ENCODE measurements around the gene NOP10. TPM values are rescaled to one million over a fixed set of nuclear protein-coding genes. Genes with fewer than 3 reads are reported as not detected.

NOP10 gene
- total RNA-seq, 1 experiment from 2014 or later: 235 TPM

DNA sequence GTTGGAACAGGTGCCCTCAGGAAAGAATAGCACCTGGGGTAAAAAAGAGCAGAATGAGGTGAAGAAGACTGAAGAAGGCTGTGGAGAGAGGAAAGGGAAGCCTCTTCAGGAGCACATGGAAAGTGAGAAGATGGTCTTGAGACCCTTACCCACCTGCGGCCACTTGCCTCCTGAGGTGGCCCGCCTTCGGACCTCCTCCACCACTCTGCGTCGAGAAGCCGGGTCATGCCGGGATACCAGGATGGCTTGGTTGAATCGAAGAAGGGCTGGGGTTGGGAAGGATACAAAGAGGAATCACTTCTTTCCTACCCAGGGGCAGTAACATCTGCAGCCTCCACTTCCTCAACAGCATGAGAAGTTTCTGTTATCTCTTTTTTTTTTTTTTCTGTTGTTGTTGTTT, 21.1 kb upstream of the NOP10 start:
- Histone ChIP-seq H2AK5ac (ENCODE audit: insufficient read length, low read length) (no peak overlapping the region), H2BK15ac (ENCODE audit: low read depth, low read length) (no peak overlapping the region), H3K14ac (ENCODE audit: insufficient read depth, low read length) (no peak overlapping the region), H2BK12ac (ENCODE audit: insufficient read length, low read depth, low read length) (no peak overlapping the region), H3K79me2 (ENCODE audit: insufficient read depth, low read length) (peaks cover 6% of the 10 kb centered on the region; the same call in 1 of the 2 replicates), H3K56ac (ENCODE audit: insufficient read length, low read depth, low read length) (no peak overlapping the region), H2AFZ (ENCODE audit: low read length) (no peak overlapping the region), H3K9me3 (ENCODE audit: control insufficient read depth, low read depth, low read length) (no peaks in the 10 kb centered on the region), H3K27me3 (ENCODE audit: insufficient read depth, low read length) (no peaks in the 10 kb centered on the region), H4K5ac (ENCODE audit: insufficient read length, low read depth, low read length) (no peak overlapping the region), H3K4me1 (ENCODE audit: insufficient read depth, low read length) (peaks cover 6% of the 10 kb centered on the region; the same call in 1 of the 2 replicates), H2BK120ac (ENCODE audit: low read depth, low read length, poor library complexity, severe bottlenecking) (no peak overlapping the region), H3T11ph (ENCODE audit: low read length) (no peak overlapping the region), H2BK20ac (ENCODE audit: low read depth, low read length, poor library complexity, severe bottlenecking) (no peak overlapping the region), H3K18ac (ENCODE audit: insufficient read length, low read depth, low read length) (no peak overlapping the region), H2BK5ac (ENCODE audit: insufficient read length, low read length) (no peak overlapping the region), H3K23me2 (ENCODE audit: insufficient read length, low read depth, low read length, poor library complexity, severe bottlenecking) (peaks cover 12% of the 10 kb centered on the region), H3K4ac (ENCODE audit: low read depth, low read length) (no peak overlapping the region), H3K27ac (ENCODE audit: insufficient read length, low read depth, low read length) (no peak overlapping the region), H4K20me1 (ENCODE audit: control insufficient read depth, insufficient read depth, insufficient read length) (no peaks in the 10 kb centered on the region), H3K4me2 (ENCODE audit: insufficient read depth, insufficient read length, low read length) (no peak overlapping the region), H3K23ac (ENCODE audit: insufficient read length, low read depth, low read length) (no peak overlapping the region), H4K91ac (ENCODE audit: insufficient read length, low read depth, low read length) (no peak overlapping the region), H4K8ac (replicated peaks; ENCODE audit: insufficient read length, low read depth, low read length) (no peak overlapping the region), H3K9ac (ENCODE audit: extremely low read depth, insufficient read length, low read length) (no peak overlapping the region), H3K79me1 (ENCODE audit: insufficient read depth, low read depth, low read length, poor library complexity, severe bottlenecking) (peaks cover 9% of the 10 kb centered on the region)
- no peak for DNase-seq
- Mint-ChIP-seq H3K4me1 (peaks cover 23 to 32% of the 10 kb centered on the region in 2 experiments), H3K36me3 (ENCODE audit: insufficient read depth in 1 of 3, low read depth in 3 of 3) (peaks cover 22 to 46% (median 45%) of the 10 kb centered on the region in 3 experiments; a peak in 6 of 7 replicates), H3K4me3 (no peak overlapping the region), H3K9me3 (no peaks in the 10 kb centered on the region; a peak in 1 of 5 replicates), H3K27ac (no peak overlapping the region), H3K27me3 (ENCODE audit: low read depth) (no peaks in the 10 kb centered on the region; the same call in 1 of the 2 replicates)
- no CpG with 5 or more reads among the region's 8 CpGs for WGBS (ENCODE audit: extremely low coverage, insufficient read length, low lambda C conversion rate)
- TF ChIP-seq, protein P1, sequence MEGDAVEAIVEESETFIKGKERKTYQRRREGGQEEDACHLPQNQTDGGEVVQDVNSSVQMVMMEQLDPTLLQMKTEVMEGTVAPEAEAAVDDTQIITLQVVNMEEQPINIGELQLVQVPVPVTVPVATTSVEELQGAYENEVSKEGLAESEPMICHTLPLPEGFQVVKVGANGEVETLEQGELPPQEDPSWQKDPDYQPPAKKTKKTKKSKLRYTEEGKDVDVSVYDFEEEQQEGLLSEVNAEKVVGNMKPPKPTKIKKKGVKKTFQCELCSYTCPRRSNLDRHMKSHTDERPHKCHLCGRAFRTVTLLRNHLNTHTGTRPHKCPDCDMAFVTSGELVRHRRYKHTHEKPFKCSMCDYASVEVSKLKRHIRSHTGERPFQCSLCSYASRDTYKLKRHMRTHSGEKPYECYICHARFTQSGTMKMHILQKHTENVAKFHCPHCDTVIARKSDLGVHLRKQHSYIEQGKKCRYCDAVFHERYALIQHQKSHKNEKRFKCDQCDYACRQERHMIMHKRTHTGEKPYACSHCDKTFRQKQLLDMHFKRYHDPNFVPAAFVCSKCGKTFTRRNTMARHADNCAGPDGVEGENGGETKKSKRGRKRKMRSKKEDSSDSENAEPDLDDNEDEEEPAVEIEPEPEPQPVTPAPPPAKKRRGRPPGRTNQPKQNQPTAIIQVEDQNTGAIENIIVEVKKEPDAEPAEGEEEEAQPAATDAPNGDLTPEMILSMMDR (conservative IDR thresholded peaks at IDR 0.05): no peak
